HG02973 (cell line): Measurements from ENCODE around the gene CPNE9.
A peak's percentile ranks its signal among the peaks of the same experiment; 100 is the strongest.

Experiments used
- ATAC-seq: cut with Tn5 transposase; IDR thresholded peaks from one replicate; pipeline ENCODE4 v1.9.1; 2021; ENCODE audit warnings: moderate library complexity; ENCODE audit not compliant: unreplicated experiment

Gene CPNE9

DNA sequence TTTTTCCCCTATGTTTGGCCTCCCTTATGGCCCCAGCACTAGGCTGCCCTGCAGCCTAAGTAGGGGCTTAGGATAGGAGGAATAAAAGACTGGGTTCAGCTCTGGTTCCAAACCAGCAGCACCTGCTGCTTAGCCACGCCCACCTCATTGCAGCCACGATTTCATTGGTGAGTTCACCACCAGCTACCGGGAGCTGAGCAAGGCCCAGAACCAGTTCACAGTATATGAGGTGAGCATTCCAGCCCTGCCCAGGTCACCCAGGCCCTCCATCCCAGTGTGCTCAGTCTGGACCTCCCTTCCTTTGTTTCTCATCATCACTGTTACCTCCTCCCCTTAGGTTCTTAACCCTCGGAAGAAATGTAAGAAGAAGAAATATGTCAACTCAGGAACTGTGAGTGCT lies 11.5 kb downstream of the CPNE9 start:
- ATAC-seq: no peak

GRCh38 chr3:9715764-9716437 lies 12.3 kb downstream of the CPNE9 start:
- ATAC-seq: no peak

DNA sequence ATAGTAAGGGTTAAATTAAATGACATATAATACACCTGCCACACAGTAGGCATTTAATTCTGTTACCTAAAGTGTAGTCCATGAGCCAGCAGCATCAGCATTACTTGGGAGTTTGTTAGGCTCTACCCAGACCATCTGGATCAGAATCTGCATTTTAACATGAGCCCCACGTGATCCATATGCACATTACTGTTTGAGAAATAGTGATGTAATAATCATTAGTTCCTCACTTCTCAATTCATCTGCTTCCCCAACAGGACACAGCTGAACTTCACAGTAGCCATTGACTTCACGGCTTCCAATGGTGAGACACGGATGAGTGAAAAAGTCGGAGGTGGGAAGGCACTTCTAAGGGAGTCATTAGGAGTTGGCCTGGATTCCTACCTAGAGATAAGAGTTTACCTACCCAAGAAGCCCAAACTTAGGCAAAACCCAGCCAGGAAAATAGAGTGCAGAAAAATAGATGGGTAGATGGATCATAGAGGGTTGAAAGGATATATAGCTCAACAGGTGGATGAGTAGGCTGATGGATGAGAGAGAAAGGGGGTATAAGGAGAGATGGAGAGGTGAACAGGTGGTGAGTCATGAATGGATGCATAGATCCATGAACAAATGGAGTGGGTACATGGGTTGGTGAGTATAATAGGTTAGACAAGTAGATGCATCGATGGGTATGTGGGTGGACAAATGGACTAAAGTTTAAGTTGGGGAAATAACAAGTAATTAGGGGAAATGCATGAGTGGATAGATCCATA lies 13.3 kb downstream of the CPNE9 start:
- no peak for ATAC-seq

DNA sequence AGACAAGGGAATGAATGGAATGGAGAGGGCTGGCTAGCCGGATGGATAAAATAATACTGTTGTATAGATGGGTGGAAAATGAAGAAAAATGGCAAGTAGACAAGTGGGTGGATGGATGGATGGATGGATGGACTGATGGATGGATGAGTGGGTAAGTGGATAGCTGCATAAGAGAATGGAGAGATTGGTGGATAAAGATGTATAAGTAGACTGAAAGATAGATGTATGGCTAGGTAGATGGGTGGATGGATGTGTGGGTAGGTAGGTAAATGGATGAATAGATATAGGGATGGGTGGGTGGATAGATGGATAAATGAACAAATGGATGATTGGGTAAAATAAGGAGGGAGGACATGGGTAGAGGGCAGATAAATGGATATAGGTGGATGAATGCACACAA lies 13.9 kb downstream of the CPNE9 start:
- no peak for ATAC-seq

GRCh38 chr3:9718118-9718517 lies 14.5 kb downstream of the CPNE9 start:
- ATAC-seq: no peak

- no peak for ATAC-seq
Observed at GRCh38 chr3:9721015-9721699, 17.5 kb downstream of the CPNE9 start.

- ATAC-seq: no peak
Observed at GRCh38 chr3:9721700-9722060, 18.0 kb downstream of the CPNE9 start.

GRCh38 chr3:9725775-9726515 lies 22.3 kb downstream of the CPNE9 start:
- ATAC-seq: no peak

DNA sequence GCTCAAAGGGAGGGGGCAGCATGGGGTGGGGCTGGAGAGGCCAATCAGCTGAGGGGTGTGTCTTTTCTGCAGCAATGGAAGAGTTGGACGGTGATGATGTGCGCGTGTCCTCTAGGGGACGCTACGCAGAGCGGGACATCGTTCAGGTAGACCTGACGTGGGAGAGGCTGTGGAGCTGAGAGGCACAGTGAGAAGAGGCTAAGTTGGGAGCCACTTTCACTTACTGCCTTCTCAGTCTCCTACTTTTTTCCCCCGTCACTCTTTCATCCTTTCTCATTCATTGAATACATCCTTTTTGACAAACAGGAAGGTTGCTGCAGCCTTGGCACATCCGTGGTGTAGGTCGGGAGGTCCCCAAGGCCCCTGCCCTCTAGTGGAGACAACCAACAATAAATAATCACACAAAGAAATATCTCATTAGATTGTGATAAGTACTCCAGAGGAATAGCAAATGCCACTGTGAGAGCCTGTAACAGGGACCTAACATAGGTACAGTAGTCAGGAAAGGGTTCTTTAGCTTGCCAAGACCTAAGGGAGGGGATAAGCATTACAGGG lies 23.5 kb downstream of the CPNE9 start:
- ATAC-seq: no peak

GRCh38 chr3:9727743-9728142 lies 24.1 kb downstream of the CPNE9 start:
- no peak for ATAC-seq

GRCh38 chr3:9729419-9729818 lies 25.8 kb downstream of the CPNE9 start:
- no peak for ATAC-seq

DNA sequence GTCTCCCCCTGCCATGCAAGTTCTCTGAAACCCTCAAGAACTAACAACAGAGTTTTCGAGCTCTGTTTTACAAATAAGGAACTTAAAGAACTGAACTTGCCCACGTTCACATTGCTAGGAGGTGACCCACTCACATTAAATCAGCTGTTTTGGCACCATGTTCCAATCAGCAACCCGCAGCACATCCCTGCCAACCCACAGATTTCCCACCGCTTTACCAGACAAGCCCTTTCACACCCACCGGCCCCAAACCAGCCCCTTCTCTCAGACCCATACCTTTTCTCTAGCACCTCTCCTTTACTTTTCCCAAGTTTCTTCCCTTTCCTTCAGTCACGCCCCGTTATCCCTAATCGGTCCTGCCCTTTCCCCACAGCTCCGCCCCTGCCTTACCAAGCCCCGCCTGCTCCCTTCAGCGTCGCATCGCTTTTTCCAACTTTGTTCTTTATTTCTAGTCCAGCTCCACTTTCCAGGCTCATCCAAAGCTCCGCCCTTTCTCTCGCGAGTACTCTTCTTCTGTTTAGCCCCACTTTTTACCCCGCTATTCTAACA lies 27.1 kb downstream of the CPNE9 start:
- ATAC-seq: peak; percentile 30

DNA sequence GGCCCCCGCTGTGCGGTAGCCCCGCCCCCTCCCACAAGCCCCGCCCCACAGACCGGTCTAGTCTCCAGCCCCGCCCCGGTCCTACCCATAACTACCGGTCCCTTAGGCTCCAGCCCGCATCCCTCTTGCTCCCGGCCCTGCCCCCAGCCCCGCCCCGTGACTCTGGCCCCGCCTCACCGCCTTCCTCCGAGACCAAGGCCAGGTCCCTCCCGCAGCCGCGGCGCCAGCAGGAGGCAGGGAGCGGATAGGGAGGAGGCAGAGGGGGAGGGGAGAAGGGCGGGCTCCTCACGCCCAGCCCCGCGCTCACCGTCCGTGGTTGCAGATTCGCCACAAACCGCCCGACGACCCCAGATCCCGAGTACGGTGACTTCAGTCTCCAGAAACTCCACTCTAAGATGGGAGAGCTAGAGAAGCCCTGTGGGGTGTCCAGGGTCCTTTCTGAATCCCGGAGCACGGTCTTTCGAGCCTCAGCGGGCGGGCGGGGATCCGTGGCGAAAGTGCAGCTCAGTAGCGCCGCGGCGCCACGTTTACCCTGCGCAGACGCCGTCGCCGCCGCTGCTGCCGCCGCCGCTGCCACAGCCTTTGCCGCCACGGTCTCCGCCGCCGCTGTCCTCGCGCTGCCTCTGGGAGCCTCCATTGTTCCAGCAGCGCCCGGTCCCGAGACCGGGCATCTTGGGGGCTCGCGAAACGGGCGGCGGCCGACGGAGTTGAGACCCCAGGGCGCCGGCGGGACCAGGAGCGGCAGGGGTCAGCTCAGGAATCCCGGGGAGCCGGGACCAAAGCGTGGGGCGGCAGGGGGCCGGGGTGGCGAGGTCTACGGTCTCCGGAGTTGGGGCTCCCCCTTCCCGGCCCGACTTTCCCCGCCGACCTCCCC lies 27.8 kb downstream of the CPNE9 start, which contains the start of gene BRPF1:
Gene BRPF1 (plus strand): TSS at position 530 of the 874 bp plus-strand sequence. CDS start 2,406 bp downstream, outside the sequence.
- ATAC-seq: peak; percentile 92

- peak; percentile 3 for ATAC-seq
Observed at GRCh38 chr3:9732080-9732739, 28.6 kb downstream of the CPNE9 start.

DNA sequence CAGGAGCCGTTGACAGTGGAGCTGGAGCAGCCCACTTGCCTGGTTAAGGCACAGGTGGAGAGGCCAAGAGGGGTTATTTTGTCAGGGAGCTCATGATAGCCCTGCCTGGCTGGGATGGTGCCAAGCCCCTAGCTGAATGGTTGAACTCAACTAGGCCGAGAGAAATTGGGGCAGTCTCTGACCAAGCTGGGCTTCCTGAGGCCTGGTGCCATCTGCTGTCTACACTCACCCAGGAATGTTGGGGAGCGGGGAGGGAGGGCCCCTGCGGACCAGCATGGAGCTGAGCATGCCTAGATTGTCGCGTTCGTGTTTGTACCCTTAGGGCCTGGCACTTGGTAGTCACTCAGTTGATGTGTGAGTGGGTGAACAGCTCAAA lies 29.1 kb downstream of the CPNE9 start:
- no peak for ATAC-seq

DNA sequence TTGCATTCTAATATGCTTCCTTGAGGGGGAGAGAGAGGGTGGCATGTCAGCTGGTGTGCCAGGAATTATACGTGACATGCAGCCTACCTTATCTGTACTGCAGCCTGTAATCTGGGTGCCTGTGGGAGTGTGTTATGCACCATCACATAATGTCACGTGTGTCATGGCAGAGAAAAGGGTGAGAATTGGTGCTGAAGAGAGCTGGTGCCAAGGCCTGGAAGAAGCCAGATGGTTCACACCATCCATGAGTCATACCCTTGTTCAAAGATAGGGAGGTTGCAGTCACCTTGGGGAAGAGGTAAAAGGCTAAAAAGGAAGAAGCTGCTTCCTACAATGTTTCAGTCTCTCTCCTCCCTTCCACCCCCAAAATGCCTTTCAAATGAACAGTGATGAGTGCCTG lies 33.2 kb downstream of the CPNE9 start:
- no peak for ATAC-seq

DNA sequence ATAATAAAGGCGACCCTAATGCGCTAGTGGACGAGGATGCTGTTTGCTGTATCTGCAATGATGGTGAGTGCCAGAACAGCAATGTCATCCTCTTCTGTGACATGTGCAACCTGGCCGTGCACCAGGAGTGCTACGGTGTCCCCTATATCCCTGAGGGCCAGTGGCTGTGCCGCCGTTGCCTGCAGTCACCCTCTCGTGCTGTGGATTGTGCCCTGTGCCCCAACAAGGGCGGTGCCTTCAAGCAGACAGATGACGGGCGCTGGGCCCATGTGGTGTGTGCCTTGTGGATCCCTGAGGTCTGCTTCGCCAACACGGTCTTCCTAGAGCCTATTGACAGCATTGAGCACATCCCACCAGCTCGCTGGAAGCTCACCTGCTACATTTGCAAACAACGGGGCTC lies 35.5 kb downstream of the CPNE9 start:
- ATAC-seq: no peak

DNA sequence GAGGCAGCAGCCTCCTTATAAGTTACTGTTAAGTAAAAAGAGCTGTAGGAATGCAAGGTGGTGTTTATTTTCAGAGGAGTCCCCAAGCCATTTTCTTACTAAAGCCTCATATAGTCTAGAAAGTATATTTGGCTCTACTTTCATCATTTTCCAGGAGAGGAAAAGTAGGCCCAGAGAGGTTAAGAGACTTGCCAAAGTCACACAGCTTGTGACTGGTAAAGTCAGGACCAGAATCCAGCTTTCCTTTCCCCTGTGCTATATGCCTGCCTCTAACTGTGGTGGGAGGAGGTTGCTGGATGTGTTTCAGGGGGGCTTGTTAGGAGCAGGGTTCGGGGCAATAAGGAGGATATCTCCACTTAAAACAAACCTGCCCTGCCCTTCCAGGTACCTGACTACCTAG lies 38.9 kb downstream of the CPNE9 start:
- ATAC-seq: no peak

DNA sequence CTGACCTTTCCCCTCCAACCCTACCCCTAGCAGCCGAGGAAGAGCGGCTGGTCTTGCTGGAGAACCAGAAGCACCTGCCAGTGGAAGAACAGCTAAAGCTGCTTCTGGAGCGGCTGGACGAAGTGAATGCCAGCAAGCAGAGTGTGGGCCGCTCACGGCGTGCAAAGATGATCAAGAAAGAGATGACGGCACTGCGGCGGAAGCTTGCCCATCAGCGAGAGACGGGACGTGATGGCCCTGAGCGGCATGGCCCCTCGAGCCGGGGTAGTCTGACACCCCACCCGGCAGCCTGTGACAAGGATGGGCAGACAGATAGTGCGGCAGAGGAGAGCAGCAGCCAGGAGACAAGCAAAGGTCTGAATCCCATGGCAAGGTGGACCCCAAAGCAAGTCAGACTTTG lies 39.9 kb downstream of the CPNE9 start:
- no peak for ATAC-seq
